ENCODE measurements around the gene CFAP57.
"Not testable (repeated sequence)": the region's sequence is repeated elsewhere in the genome, so short reads cannot be mapped to it uniquely, and the experiment has no call there.

Gene CFAP57

GRCh38 chr1:43171876-43172526 lies at the start of gene CFAP57, which contains the start of gene EBNA1BP2:
TSS of gene CFAP57 (plus strand) at chr1:43172330. CDS start at chr1:43172754, 424 bp downstream.
TSS of gene EBNA1BP2 (minus strand) at chr1:43172290. CDS start at chr1:43172118, 172 bp downstream.
- peak; percentile 71 to 78 for DNase-seq (ENCODE audit: low read depth in 2 of 2)

GRCh38 chr1:43123031-43123430 lies 49.1 kb upstream of the CFAP57 start:
- DNase-seq (ENCODE audit: low read depth in 2 of 2) = no peak

GRCh38 chr1:43128816-43129215 lies 43.3 kb upstream of the CFAP57 start:
- DNase-seq (ENCODE audit: low read depth in 2 of 2) = no peak

GRCh38 chr1:43129426-43129825 lies 42.7 kb upstream of the CFAP57 start:
- DNase-seq (ENCODE audit: low read depth in 2 of 2) = no peak

- no peak for DNase-seq (ENCODE audit: low read depth in 2 of 2)
These were observed 38.1 kb upstream of the CFAP57 start for GRCh38 chr1:43134068-43134467.

- DNase-seq (ENCODE audit: low read depth in 2 of 2) = no peak
These were observed 37.5 kb upstream of the CFAP57 start for GRCh38 chr1:43134640-43135039.

- no peak for DNase-seq (ENCODE audit: low read depth in 2 of 2)
These were observed 36.0 kb upstream of the CFAP57 start for GRCh38 chr1:43135857-43136781.

- no peak for DNase-seq (ENCODE audit: low read depth in 2 of 2)
These were observed 34.6 kb upstream of the CFAP57 start for GRCh38 chr1:43137445-43138052.

- not testable (repeated sequence) for DNase-seq (ENCODE audit: low read depth in 2 of 2)
These were observed 32.8 kb upstream of the CFAP57 start for GRCh38 chr1:43139295-43139694.

GRCh38 chr1:43140010-43140409 lies 32.1 kb upstream of the CFAP57 start:
- DNase-seq (ENCODE audit: low read depth in 2 of 2) = no peak

GRCh38 chr1:43140583-43140982 lies 31.5 kb upstream of the CFAP57 start:
- no peak for DNase-seq (ENCODE audit: low read depth in 2 of 2)

GRCh38 chr1:43143441-43143888 lies 28.7 kb upstream of the CFAP57 start:
- no peak for DNase-seq (ENCODE audit: low read depth in 2 of 2)

- no peak for DNase-seq (ENCODE audit: low read depth in 2 of 2)
These were observed 27.9 kb upstream of the CFAP57 start for GRCh38 chr1:43144237-43144636.

- no peak for DNase-seq (ENCODE audit: low read depth in 2 of 2)
These were observed 24.4 kb upstream of the CFAP57 start for GRCh38 chr1:43147625-43148327.

- DNase-seq (ENCODE audit: low read depth in 2 of 2) = no peak
These were observed 22.2 kb upstream of the CFAP57 start for GRCh38 chr1:43149889-43150288.

GRCh38 chr1:43152866-43153265 lies 19.3 kb upstream of the CFAP57 start:
- no peak for DNase-seq (ENCODE audit: low read depth in 2 of 2)

GRCh38 chr1:43153443-43153842 lies 18.7 kb upstream of the CFAP57 start:
- DNase-seq (ENCODE audit: low read depth in 2 of 2) = no peak

GRCh38 chr1:43156026-43156425 lies 16.1 kb upstream of the CFAP57 start:
- DNase-seq (ENCODE audit: low read depth in 2 of 2) = no peak

GRCh38 chr1:43165162-43165561 lies 7.0 kb upstream of the CFAP57 start:
- no peak for DNase-seq (ENCODE audit: low read depth in 2 of 2)

- no peak for DNase-seq (ENCODE audit: low read depth in 2 of 2)
These were observed 6.4 kb upstream of the CFAP57 start for GRCh38 chr1:43165765-43166164.

- no peak for DNase-seq (ENCODE audit: low read depth in 2 of 2)
These were observed 736 bp upstream of the CFAP57 start for GRCh38 chr1:43171312-43171875.

Measured in stimulated activated CD4-positive, alpha-beta T cell treated with anti-CD3 and anti-CD28 coated beads, Interleukin-1b, Interleukin-23, amount 100 ng/mL, for 1 hour (primary cell).